CD4-positive, alpha-beta T cell treated with Interleukin-17A for 1 hour (primary cell): ENCODE results near the gene DUOX2.

Source experiments
- DNase-seq: peaks from one replicate; pipeline ENCODE4 v3.0.0-alpha.2; 2020

The DUOX2 gene

DNA sequence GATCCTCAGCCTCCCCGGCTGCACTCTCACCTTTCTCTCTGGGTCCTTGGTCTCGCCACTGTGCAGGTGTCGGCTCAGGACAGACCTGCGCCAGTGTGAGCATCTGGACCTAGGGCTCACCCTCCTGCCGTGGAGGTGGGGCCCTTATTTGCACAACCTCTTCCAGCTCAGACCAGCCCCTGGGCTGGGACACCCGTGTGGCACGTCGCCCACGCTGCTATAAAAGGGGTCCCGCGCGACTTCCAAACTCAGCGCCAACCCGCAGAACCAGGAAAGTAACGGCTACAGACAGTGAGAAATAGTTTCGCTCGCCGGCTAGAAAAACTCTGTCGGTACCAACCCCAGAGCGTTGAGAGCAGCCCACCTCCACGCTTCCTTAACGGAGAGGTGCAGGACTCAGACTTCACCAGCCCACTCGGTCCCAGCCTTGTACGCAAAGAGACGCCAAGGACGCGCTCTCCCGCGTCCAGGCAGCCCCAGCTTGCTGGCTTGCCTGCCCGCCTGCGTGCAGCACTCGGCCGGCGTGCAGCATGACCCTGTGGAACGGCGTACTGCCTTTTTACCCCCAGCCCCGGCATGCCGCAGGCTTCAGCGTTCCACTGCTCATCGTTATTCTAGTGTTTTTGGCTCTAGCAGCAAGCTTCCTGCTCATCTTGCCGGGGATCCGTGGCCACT lies at the start of gene DUOX2, which contains the start of gene DUOXA2:
TSS of gene DUOX2 (minus strand) at position 97 of the 675 bp plus-strand sequence. CDS start 761 bp downstream, outside the sequence.
TSS of gene DUOXA2 (plus strand) at position 251 of the 675 bp plus-strand sequence. CDS start at position 531, 280 bp downstream.
- no peak for DNase-seq

DNA sequence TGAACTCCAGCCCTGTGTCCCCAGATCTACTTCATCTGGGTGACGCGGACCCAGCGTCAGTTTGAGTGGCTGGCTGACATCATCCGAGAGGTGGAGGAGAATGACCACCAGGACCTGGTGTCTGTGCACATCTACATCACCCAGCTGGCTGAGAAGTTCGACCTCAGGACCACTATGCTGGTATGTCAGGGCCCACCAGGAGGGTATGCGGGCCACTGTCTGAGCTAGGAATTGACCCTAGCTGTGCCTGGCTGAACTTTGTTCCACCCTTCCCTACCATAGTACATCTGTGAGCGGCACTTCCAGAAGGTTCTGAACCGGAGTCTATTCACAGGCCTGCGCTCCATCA lies 49.5 kb upstream of the DUOX2 start:
- no peak for DNase-seq

DNA sequence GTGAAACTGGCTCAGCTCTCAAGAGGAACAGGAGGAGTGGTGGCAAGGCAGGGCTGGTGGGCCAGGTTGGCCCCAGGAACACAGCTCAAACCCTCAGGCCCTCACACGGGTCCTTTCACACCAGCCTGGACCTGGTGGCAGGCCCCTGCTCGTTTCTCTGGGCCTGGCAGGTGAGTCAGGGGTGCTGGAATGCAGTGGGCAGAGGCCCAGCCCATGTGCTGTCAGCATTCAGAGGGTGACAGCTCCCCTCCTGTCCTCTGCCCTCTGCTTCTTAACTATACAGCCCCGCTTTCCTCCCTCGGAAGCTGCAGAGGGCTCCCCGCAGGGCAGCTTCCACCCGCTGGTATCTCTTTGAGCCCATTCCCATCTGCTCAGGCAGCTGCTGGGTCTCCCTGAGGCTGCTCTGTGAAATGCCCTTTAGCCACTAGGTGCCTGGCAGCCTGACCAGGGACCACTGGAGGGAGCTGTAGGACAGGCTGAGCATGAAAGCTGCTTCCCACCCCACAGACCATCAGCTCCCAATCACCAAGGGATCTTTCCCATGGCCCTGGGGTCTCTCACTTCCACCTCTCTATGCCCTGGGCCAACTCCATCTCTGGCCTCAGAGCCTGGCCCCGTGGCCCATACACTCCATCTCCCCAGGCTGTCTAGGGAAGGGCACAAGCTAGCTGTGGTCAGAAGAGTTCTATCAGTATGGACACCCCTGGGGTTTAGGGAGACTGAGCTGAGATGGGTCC lies 49.0 kb upstream of the DUOX2 start:
- peak; percentile 71 for DNase-seq

DNA sequence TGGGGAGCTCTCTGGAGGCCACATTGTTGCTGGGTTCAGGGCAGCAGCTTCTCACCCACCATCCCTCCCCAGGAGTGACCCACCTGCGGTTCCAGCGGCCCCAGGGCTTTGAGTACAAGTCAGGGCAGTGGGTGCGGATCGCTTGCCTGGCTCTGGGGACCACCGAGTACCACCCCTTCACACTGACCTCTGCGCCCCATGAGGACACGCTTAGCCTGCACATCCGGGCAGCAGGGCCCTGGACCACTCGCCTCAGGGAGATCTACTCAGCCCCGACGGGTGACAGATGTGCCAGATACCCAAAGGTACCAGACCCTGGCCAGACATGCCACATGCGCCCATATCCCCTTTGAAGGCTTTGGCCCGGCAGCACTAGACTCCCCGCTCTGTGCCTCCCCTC lies 47.7 kb upstream of the DUOX2 start:
- DNase-seq, result no peak

DNA sequence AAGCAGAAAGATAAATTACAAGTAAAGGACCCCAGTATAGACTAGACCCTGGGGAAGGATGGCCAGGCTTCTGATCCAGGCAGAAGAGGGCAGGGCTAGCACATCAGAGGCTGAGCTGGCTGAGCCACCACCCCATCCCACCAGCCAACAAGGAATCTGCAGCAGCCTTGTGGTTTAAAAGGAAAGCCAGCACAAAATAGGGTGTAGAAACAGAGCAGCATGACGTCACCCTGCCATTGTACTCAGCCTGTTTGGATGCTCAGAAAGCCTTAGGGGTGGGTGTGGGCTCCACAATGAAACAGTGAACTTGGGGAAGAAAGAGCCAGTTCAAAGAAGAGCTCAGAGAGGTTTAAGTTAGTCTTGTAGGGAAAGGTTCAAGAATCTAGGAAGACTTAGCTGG lies 44.0 kb upstream of the DUOX2 start:
- no peak for DNase-seq

DNA sequence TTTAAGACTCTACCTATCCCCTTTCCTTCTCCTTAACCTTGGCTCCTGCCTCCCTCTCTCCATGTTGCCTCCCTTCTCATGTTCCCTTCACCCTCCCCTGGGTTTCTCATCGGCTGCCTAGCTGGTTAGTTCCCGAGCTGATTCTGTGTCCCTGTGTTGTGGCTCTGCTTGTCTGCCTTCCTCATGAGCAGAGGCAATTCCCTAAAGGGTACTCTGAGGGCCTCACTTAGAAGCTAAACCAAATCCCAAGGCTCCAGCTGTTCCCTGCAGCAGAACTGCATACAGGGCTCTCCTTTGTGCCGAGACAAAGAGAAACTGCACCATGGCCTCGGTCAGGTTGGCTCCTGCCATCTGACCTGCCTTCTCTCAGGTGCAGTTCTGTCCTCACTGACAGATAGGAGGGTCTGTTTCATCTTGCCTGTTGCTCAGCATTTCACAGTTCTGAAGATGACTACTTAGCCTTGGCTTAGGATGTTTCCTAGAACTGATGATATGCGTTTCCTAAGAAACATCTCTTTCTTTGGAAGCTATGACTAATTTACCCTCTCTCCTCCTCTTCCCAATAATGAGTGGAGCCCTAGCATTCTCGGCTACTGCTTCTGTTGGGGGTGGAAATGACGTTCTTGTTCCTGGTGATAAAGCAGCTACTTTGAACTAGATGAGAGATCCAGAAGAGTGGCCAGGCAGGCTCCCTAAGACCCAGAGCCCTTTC lies 42.9 kb upstream of the DUOX2 start:
- DNase-seq, result no peak

DNA sequence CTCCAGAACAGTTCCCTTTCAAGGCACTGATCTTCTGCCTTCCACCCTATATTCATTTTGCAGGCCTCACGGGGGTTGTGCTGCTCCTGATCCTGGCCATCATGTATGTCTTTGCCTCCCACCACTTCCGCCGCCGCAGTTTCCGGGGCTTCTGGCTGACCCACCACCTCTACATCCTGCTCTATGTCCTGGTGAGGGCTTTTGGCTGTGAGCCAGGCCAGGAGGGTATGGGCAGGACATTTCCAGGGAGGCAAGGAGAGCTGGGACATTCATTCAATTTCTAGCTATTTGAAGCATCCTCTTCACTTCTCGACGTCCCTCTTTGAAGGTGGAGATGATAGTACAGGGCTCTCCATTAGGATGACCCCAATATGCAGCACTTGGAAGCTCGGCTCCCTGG lies 41.8 kb upstream of the DUOX2 start:
- DNase-seq, result no peak

DNA sequence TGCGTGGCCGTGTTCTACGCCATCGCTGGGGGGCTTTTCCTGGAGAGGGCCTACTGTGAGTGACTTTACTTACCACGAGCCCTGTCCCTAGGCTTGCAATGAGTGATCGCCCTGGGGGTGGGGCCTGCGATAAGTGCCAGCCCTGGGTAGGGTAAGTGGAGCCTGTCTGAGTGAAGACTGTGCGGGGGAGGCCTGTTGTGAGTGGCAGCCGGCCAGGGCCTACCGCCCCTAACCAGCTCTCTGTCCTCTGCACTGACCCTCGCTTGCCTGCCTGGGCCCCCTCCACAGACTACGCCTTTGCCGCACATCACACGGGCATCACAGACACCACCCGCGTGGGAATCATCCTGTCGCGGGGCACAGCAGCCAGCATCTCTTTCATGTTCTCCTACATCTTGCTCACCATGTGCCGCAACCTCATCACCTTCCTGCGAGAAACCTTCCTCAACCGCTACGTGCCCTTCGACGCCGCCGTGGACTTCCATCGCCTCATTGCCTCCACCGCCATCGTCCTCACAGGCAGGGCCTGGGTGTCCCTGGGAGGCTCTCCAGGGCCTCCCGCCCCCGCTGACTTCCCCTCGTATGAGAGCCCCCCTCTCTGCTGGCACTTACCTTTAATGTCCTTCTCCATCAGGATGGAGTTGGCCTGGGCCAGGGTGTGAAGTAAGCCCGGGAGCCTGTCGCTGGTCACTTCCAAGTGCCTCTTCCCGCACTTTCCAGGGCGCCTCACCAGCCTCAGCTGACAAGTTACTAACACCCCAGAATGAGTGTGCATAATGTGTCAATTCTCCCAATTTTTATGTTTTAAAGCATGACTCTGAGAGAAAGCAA lies 38.2 kb upstream of the DUOX2 start:
- DNase-seq, result no peak

DNA sequence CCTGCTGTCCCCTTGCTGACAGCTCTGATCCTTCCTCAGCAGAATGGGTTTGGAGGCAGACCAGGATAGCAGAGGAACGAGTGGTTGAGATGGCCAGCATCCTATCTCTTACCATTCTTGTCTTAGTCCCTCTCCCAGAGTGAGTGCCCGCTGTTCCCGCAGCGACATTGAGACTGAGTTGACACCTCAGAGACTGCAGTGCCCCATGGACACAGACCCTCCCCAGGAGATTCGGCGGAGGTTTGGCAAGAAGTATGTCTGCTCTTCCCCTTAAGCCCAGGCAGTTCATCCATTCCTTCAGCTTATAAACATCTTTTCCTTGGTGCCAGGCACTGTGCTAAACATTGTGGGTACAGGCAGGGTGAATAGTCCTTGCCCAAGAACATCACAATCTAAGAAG lies 37.0 kb upstream of the DUOX2 start:
- no peak for DNase-seq

DNA sequence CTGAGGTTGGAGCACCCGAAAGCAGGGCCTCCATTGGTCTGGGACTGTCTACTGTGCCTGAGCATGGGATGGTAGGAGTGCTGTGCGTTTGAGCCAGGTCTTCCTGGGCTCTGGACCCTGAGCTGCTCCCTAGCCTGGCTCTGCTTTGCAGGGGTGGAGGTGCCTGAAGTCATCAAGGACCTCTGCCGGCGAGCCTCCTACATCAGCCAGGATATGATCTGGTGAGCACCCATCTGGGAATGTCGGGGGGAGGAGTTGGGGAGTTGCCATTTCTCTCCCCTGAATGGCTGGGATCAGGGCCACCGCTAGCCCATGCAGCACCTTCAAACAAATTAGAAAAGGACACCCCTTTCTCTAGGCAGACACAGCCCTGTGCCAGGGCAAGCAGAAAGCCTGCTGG lies 36.5 kb upstream of the DUOX2 start:
- no peak for DNase-seq

DNA sequence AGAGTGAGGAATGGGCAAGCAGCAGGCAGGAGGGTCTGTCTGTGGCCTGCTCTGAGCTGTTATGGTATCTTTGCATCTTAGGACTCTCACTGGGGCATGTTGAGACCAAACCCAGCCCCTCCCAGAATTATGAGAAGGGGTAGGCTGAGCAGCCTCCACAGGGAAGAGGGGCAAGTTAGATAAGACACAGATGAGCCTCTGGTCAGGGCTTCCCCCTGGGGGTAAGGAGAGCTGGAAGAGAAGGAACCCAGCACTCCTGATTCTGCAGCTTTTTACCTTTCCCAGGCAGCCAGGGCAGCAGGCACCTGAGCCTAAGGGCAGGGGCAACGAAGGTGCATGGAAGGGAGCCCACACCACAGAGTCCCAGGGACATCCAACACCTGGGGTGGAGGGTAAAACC lies 35.1 kb upstream of the DUOX2 start:
- no peak for DNase-seq

DNA sequence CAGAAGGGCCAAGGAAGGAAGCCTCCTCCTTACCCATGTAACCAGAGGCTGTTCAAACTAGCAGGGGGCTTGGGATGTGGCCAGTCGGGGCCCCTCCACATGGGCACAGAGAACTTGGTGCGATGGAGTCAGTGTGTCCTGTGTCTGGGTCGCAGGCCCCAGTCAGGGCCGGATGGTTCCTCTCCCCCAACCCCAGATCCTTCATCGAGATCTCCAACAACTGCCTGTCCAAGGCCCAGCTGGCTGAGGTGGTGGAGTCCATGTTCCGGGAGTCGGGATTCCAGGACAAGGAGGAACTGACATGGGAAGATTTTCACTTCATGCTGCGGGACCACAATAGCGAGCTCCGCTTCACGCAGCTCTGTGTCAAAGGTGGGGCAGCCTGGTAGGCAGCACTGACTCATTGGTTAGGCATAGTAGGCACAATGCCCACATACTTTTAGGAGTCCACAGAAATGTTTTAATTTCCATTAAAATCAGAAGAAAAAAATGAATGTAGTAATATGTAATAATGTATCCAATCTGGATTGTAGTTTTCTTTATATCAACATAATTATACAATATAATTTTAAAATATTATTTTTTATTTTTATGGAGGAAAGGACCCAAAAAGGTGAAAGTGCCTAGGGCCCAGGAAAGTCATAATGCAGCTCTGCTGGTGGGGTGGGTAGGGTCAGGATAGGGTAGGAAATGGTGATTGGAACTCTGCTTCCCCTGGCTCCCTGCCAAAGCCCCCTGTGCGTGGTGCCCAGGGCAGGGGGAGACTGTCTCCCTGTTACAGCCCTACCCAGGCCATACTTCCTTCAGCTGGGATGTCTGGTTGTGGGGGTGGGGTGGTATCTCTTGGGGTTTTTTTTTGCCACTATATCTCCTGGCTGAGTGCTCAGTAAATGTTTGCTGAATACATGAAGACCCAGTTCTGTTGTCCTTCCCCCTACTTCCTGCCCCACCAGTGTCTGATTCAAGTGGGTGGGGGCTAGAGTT lies 34.4 kb upstream of the DUOX2 start:
- DNase-seq, result no peak

DNA sequence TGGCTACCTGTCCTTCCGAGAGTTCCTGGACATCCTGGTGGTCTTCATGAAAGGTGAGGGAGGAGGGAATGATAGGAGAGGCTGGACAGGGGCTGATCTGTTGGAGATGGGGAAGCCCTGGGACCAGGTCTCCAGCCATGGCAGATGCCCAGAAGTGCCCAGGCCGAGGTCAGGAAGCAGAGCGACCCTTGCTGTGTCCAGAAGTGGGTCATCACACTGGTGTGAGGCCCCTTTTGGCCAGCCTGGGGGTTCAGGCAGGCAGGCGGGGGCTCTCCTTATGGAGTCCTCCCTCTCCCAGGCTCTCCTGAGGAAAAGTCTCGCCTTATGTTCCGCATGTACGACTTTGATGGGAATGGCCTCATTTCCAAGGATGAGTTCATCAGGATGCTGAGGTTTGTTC lies 33.6 kb upstream of the DUOX2 start:
- no peak for DNase-seq

DNA sequence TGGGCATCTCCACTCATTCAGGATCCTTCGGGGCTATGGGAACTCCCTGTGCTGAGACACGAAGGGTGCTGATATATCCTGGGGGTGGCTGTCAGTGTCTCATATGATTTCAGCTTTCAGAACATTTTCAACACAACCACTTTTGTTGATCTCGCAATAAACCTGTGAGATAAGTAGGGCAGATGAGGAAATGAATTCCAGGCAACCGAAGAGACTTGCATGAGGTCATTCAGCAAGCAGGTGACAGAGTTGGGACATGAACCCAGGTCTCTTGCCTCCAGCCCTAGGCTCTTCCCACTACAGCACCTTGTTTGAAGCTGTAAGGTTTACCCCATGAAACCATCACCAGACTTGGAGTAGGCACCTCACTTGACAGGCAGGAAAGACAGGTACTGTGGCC lies 32.4 kb upstream of the DUOX2 start:
- no peak for DNase-seq

DNA sequence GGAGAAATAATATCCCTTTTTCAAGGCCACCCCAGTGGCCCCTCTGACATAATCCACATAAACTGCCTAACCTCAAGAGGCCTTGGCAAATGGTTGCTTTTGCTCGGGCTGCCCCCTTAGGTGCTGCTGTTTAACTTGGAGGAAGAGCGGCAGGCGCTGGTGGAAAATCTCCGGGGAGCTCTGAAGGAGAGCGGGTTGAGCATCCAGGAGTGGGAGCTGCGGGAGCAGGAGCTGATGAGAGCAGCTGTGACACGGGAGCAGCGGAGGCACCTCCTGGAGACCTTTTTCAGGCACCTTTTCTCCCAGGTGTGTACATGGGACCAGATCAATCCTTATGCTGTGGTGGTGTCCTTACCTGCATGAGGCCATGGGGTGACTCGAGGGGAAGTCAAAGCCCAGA lies 30.8 kb upstream of the DUOX2 start:
- no peak for DNase-seq

DNA sequence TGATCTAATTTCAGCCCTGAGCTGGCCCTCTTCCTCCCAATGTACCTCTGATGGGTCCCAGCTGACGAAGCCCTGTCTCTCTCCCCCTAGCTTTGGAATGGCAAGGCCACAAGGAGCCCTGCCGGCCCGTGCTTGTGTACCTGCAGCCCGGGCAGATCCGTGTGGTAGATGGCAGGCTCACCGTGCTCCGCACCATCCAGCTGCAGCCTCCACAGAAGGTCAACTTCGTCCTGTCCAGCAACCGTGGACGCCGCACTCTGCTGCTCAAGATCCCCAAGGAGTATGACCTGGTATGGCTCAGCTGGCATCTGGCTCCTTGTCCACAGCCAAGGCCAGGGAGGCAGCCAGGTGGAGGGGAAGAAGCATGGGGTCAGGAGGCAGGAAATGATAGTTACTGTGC lies 30.0 kb upstream of the DUOX2 start:
- no peak for DNase-seq

DNA sequence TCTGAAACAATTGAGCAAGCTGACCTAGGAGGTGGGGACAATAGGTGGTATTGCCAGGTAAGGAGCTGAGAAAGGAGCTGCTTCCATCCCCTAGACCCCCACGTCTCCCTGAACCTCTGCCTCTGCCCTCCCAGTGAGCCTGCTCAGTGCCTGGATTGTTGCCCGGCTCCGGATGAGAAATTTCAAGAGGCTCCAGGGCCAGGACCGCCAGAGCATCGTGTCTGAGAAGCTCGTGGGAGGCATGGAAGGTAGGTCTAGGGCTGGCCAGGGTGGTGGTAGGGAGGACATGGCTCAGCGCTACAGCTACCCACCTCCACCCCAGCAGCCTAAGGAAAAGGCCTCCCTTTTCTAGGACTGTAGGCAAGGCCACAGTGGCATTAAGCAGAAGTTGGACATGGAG lies 29.1 kb upstream of the DUOX2 start:
- DNase-seq, result no peak

DNA sequence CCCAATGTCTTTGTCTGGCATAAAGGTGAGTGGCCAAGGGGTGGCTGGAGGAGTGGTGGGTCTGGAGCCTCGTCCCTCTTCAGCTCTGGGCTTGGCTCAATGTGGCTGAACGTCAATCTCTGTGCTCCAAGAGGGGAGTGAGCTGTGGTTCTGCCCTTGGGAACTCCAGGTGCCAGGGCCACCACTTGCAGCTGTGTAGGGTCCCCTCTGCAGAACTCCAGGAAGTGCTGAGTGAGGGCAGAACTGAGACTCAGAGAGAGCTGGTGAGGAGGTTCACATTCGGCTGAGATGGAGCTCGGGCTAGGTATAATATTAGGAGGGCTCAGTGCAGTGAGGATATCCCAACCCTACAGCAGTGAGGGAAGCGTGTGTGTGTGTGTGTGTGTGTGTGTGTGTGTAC lies 27.4 kb upstream of the DUOX2 start:
- DNase-seq, result no peak

DNA sequence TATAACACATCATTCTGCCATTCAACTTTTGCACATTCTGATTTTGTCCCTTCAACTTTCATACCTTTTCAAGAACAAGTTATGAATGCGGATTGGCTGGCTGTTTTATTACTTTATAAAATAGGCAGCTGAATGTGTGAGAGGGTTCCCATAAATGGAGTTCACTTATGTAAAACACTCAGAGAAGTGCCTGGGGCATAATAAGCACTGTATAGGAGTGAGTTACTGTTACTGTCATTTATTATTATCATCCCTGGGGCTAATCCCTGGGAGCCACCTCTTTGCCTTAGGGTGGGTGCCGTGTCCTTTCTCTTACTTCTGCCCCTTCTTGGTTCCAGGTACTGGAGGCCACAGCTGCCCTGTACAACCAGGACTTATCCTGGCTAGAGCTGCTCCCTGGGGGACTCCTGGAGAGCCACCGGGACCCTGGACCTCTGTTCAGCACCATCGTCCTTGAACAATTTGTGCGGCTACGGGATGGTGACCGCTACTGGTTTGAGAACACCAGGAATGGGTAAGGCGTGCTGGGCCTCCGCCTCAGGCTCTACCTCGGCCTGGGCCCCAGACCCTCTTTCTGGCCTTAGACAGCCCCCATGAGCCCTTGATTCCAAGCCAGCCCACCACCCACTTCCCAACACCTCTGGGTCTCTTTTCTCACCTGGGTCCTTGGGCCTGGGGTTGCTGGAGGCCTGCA lies 26.7 kb upstream of the DUOX2 start:
- DNase-seq, result no peak

DNA sequence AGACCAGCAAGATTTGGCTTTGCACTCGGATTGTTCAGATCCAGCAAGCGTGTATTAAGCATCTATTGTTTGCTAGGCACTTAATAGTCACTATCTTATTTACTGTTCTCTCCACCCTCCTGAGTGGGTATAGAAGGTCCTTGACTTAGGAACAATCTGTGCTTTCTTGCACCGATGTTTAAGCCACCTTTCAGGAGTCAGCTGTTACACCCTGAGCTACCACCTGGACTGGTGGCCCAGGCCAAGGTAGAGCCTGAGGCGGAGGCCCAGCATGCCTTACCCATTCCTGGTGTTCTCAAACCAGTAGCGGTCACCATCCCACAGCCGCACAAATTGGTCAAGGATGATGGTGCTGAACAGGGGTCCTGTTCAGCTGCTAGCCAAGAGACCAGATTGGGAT lies 25.8 kb upstream of the DUOX2 start:
- DNase-seq, result no peak
